Lung (tissue), 12 donors: ENCODE measurements around the gene PPARA. TPM values are rescaled to one million over a fixed set of nuclear protein-coding genes. Genes with fewer than 3 reads are reported as not detected.
A peak's percentile ranks its signal among the peaks of the same experiment; 100 is the strongest.

Experiments used
- ATAC-seq: fragments of 200-7000 bp; cut with Tn5 transposase; one replicate; pipeline ENCODE4 v1.9.1; 2020; ENCODE audit warnings: moderate number of reproducible peaks; ENCODE audit not compliant: insufficient read depth, low FRiP score
- DNase-seq, 3 donors: peaks; one replicate each; pipeline ENCODE4 v3.0.0-alpha.2; 2013 to 2017
- H3K27ac ChIP-seq, 2 donors: one replicate each; pipeline ENCODE4 v1.5.1; 2013; ENCODE audit warnings: mild to moderate bottlenecking in 2 of 2, moderate library complexity in 2 of 2, control low read depth in 1 of 2, inconsistent platforms in 1 of 2, low read depth in 1 of 2, low read length in 1 of 2
- H3K27me3 ChIP-seq, 3 donors: one replicate each; pipeline ENCODE4 v1.5.1; 2013; ENCODE audit warnings: low read length in 2 of 3; ENCODE audit not compliant: control insufficient read depth in 3 of 3, insufficient read depth in 3 of 3
- H3K36me3 ChIP-seq, 4 donors: one replicate each; pipeline ENCODE4 v1.5.1; 2013; ENCODE audit warnings: low read length in 4 of 4, mild to moderate bottlenecking in 1 of 4, moderate library complexity in 1 of 4; ENCODE audit not compliant: control insufficient read depth in 4 of 4, insufficient read depth in 4 of 4
- H3K4me1 ChIP-seq, 5 donors: one replicate each; pipeline ENCODE4 v1.5.1; 2013; ENCODE audit warnings: low read length in 5 of 5, mild to moderate bottlenecking in 2 of 5, moderate library complexity in 1 of 5; ENCODE audit not compliant: control insufficient read depth in 5 of 5, insufficient read depth in 5 of 5
- H3K4me3 ChIP-seq: one replicate; pipeline ENCODE4 v1.5.1; 2013; ENCODE audit warnings: mild to moderate bottlenecking, control low read depth, moderate library complexity
- H3K9ac ChIP-seq, 2 donors: one replicate each; pipeline ENCODE4 v1.5.1; 2013; ENCODE audit warnings: low read length in 2 of 2, control low read depth in 1 of 2; ENCODE audit not compliant: insufficient read depth in 1 of 2
- H3K9me3 ChIP-seq, 4 donors: one replicate each; pipeline ENCODE4 v1.5.1; 2013; ENCODE audit warnings: low read length in 3 of 4, mild to moderate bottlenecking in 1 of 4, moderate library complexity in 1 of 4; ENCODE audit not compliant: control insufficient read depth in 4 of 4, insufficient read depth in 3 of 4
- CTCF ChIP-seq: IDR thresholded peaks from 2 replicates; pipeline ENCODE4 v1.5.1; 2012; ENCODE audit warnings: mild to moderate bottlenecking; ENCODE audit errors: control extremely low read depth, extremely low read depth
- WGBS, 2 donors: extraction: QIAGEN DNeasy Blood & Tissue Kit; methylation state at CpG; one replicate each; pipeline ENCODE4 v1.1.7; 2013; 5-methylcytosine and 5-hydroxymethylcytosine counted together
- polyA plus RNA-seq, 2 donors: library from polyadenylated mRNA; stranded (reverse); fragments of 200-250 nt; gene quantifications; one replicate each; pipeline ENCODE4 v1.2.1, GENCODE V29; 2013
- total RNA-seq, 2 donors: library from RNA; depleted of rRNA in 1 of 2; stranded (reverse); fragments of >200 nt in 1 of 2; gene quantifications; one replicate each; pipeline ENCODE4 v1.2.1, GENCODE V29; 2014 to 2021
- donor health status: control.
- donor health status: control.
- donor health status: Bipolar disorder and iron deficiency.
- donor health status: healthy.
- donor health status: DM: yes; HTN: yes; CAD: no.

Gene PPARA
- total and polyA plus RNA-seq, 4 donors = 4.4 to 18.1 (median 11.0) TPM

GRCh38 chr22:46286006-46286405 lies 135.7 kb downstream of the PPARA start:
- no peaks in the 10 kb centered on the region for H3K9me3 ChIP-seq
- H3K9ac ChIP-seq = no peak overlapping the region
- no peak overlapping the region for H3K27ac ChIP-seq
- WGBS, 2 donors = 95% methylated on average over 3 of the region's 3 CpGs
- H3K4me3 ChIP-seq = no peak overlapping the region
- no peaks in the 10 kb centered on the region for H3K27me3 ChIP-seq
- H3K36me3 ChIP-seq = peaks cover 11 to 55% (median 17%) of the 10 kb centered on the region in 4 donors
- ATAC-seq (no peak), DNase-seq (no peak)
- no peak for TF ChIP-seq CTCF
- peaks cover 0 to 13% (median 0%) of the 10 kb centered on the region in 5 donors for H3K4me1 ChIP-seq

- H3K4me1 ChIP-seq = peaks cover 0 to 13% (median 0%) of the 10 kb centered on the region in 5 donors
- peaks cover 12 to 50% (median 16%) of the 10 kb centered on the region in 4 donors for H3K36me3 ChIP-seq
- peak overlapping the region in 1 of 2 donors; percentile 72 for H3K27ac ChIP-seq
- peaks cover 0 to 2% (median 0%) of the 10 kb centered on the region in 4 donors for H3K9me3 ChIP-seq
- DNase-seq = no peak
- no peak for TF ChIP-seq CTCF
- 85 to 95% methylated on average over 15 of the region's 15 CpGs for WGBS, 2 donors
- H3K9ac ChIP-seq = no peak overlapping the region
- no peak for ATAC-seq
- no peaks in the 10 kb centered on the region for H3K27me3 ChIP-seq
- H3K4me3 ChIP-seq = peak overlapping the region; percentile 5
Observed at GRCh38 chr22:46286941-46287872, 136.9 kb downstream of the PPARA start.

- DNase-seq (peak in 1 of 3 donors; percentile 43), ATAC-seq (peak; percentile 60)
- Histone ChIP-seq H3K36me3 (peaks cover 15 to 51% (median 19%) of the 10 kb centered on the region in 4 donors), H3K4me1 (peaks cover 0 to 13% (median 0%) of the 10 kb centered on the region in 5 donors), H3K4me3 (peak overlapping the region; percentile 5), H3K27ac (peak overlapping the region; percentile 15 to 72), H3K9me3 (peaks cover 0 to 4% (median 0%) of the 10 kb centered on the region in 4 donors), H3K27me3 (no peaks in the 10 kb centered on the region), H3K9ac (no peak overlapping the region)
- TF ChIP-seq CTCF = no peak
- 28 to 51% methylated on average over 24 of the region's 24 CpGs for WGBS, 2 donors
Observed at GRCh38 chr22:46287873-46288751, 137.8 kb downstream of the PPARA start.
